GM23248 (cell line): ENCODE data around the gene FHDC1. TPM values are rescaled to one million over a fixed set of nuclear protein-coding genes. Genes with fewer than 3 reads are reported as not detected.

Experiments
- DNase-seq: peaks from one replicate; pipeline ENCODE4 v3.0.0-alpha.2; 2015
- H2AFZ ChIP-seq: fragments of 200-600 bp; sonication (generic); 2 replicates; pipeline ENCODE4 v1.6.1; 2016; ENCODE audit warnings: antibody characterized with exemption
- H3F3A ChIP-seq: fragments of 200-600 bp; sonication (generic); 2 replicates; pipeline ENCODE4 v1.6.1; 2016; ENCODE audit warnings: mild to moderate bottlenecking, antibody characterized with exemption, mixed run types; ENCODE audit not compliant: insufficient read depth
- H3K27ac ChIP-seq: fragments of 200-600 bp; sonication (generic); 2 replicates; pipeline ENCODE4 v1.5.1; 2016; ENCODE audit warnings: mild to moderate bottlenecking
- H3K27me3 ChIP-seq: fragments of 200-600 bp; sonication (generic); replicated peaks from 2 replicates; pipeline ENCODE4 v1.6.1; 2016; ENCODE audit warnings: mild to moderate bottlenecking; ENCODE audit not compliant: insufficient read depth
- H3K36me3 ChIP-seq: fragments of 200-600 bp; sonication (generic); 2 replicates; pipeline ENCODE4 v1.6.1; 2016; ENCODE audit warnings: low read depth, mild to moderate bottlenecking
- H3K4me1 ChIP-seq: fragments of 200-600 bp; sonication (generic); 2 replicates; pipeline ENCODE4 v1.6.1; 2016; ENCODE audit warnings: mild to moderate bottlenecking; ENCODE audit not compliant: insufficient read depth
- H3K4me2 ChIP-seq: fragments of 200-600 bp; sonication (generic); one replicate; pipeline ENCODE4 v1.6.1; 2016; ENCODE audit warnings: mild to moderate bottlenecking; ENCODE audit not compliant: unreplicated experiment
- H3K4me3 ChIP-seq: fragments of 200-600 bp; sonication (generic); 2 replicates; pipeline ENCODE4 v1.5.1; 2016; ENCODE audit warnings: mild to moderate bottlenecking
- H3K79me2 ChIP-seq: fragments of 200-600 bp; sonication (generic); 2 replicates; pipeline ENCODE4 v1.6.1; 2016; ENCODE audit warnings: mild to moderate bottlenecking; ENCODE audit not compliant: insufficient read depth
- H3K9ac ChIP-seq: fragments of 200-600 bp; sonication (generic); 2 replicates; pipeline ENCODE4 v1.6.1; 2016; ENCODE audit warnings: mild to moderate bottlenecking
- H3K9me2 ChIP-seq: fragments of 200-600 bp; sonication (generic); 2 replicates; pipeline ENCODE4 v1.6.1; 2016; ENCODE audit warnings: mixed run types, mild to moderate bottlenecking, moderate library complexity; ENCODE audit not compliant: insufficient read depth
- H3K9me3 ChIP-seq: fragments of 200-600 bp; sonication (generic); one replicate; pipeline ENCODE4 v1.6.1; 2017; ENCODE audit warnings: low read depth
- H4K20me1 ChIP-seq: fragments of 200-600 bp; sonication (generic); 2 replicates; pipeline ENCODE4 v1.6.0; 2016; ENCODE audit not compliant: insufficient read depth
- EZH2 ChIP-seq: fragments of 200-600 bp; sonication (generic); IDR thresholded peaks from 2 replicates; pipeline ENCODE4 v1.6.1; 2018; ENCODE audit warnings: antibody characterized with exemption, mild to moderate bottlenecking; ENCODE audit not compliant: insufficient read depth, poor library complexity, severe bottlenecking
- EZH2phosphoT487 ChIP-seq: fragments of 200-600 bp; sonication (generic); IDR thresholded peaks from 2 replicates; pipeline ENCODE4 v1.6.1; 2018; ENCODE audit warnings: antibody characterized with exemption, moderate library complexity, mild to moderate bottlenecking, low read depth; ENCODE audit not compliant: insufficient read depth
- WGBS, 2 experiments: methylation state at CpG; one replicate each; pipeline ENCODE4 v1.1.6; 2015 to 2017; ENCODE audit warnings: low lambda C conversion rate in 2 of 2, low coverage in 1 of 2; ENCODE audit errors: missing lambda C conversion rate in 2 of 2; 5-methylcytosine and 5-hydroxymethylcytosine counted together
- in situ Hi-C: fragments of 300-500 bp; cut with MboI; formaldehyde crosslinking; loops from 2 replicates; pipeline ENCODE4 v1.15.0; 2020
- polyA plus RNA-seq: library from polyadenylated mRNA; unstranded; fragments of >200 nt; fragmentation: Nextera tagmentation; extraction: Ambion mirVana; gene quantifications from 2 replicates; pipeline ENCODE4 v1.2.1, GENCODE V29; 2016
- total RNA-seq: library from RNA; depleted of rRNA; stranded (reverse); fragments of >200 nt; shearing (Covaris generic); gene quantifications from 2 replicates; pipeline ENCODE4 v1.2.3, GENCODE V29; 2014

Gene FHDC1
- total and polyA plus RNA-seq, 2 experiments from 2014 or later = 0.22 to 0.51 TPM

- WGBS, 2 experiments = 81 to 90% methylated on average over 1 of the region's 1 CpG
- no peaks in the 10 kb centered on the region for H4K20me1 ChIP-seq
These were observed 18.6 kb downstream of the FHDC1 start for GRCh38 chr4:152954741-152955140.

DNA sequence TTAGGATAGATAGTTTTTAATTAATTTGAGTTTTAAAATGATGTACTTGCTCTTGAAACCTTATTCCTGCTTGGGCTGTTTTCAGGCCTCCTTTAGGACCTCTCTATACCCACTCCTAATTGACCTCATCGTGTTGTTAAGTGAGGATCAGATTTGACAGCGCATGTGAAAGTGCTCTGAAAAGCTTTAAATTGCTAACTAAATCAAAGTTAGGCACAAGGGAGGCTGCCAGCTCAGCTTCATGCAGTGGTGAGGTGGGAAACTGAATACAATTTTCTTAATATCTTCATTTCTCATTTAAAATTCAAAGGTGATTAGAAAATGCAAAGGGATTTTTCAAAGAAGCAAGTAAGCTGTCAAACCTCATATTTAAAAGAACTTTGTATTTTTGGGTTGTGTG is 20.0 kb downstream of the FHDC1 start:
- H3K9me3 ChIP-seq = no peaks in the 10 kb centered on the region
- H3K4me3 ChIP-seq = no peak overlapping the region
- TF ChIP-seq EZH2phosphoT487 = no peak
- TF ChIP-seq EZH2 = no peak
- WGBS, 2 experiments = 71 to 84% methylated on average over 2 of the region's 2 CpGs
- no peak overlapping the region for H3K4me2 ChIP-seq
- H2AFZ ChIP-seq = no peak overlapping the region
- in situ Hi-C loops = no loop called here
- H3K79me2 ChIP-seq = no peaks in the 10 kb centered on the region
- no peaks in the 10 kb centered on the region for H4K20me1 ChIP-seq
- H3K27me3 ChIP-seq = no peaks in the 10 kb centered on the region
- no peaks in the 10 kb centered on the region for H3F3A ChIP-seq
- H3K36me3 ChIP-seq = no peaks in the 10 kb centered on the region
- no peaks in the 10 kb centered on the region for H3K9me2 ChIP-seq
- DNase-seq = no peak
- no peak overlapping the region for H3K27ac ChIP-seq
- H3K4me1 ChIP-seq = no peaks in the 10 kb centered on the region
- H3K9ac ChIP-seq = no peak overlapping the region

More at GRCh38 chr4:152954741-152955140, 18.6 kb downstream of the FHDC1 start:
- Histone ChIP-seq H2AFZ (no peak overlapping the region), H3K27me3 (no peaks in the 10 kb centered on the region), H3K4me1 (no peaks in the 10 kb centered on the region), H3K36me3 (no peaks in the 10 kb centered on the region), H3K79me2 (no peaks in the 10 kb centered on the region), H3K9me2 (no peaks in the 10 kb centered on the region), H3K9me3 (no peaks in the 10 kb centered on the region), H3K9ac (no peak overlapping the region), H3F3A (no peaks in the 10 kb centered on the region), H3K4me3 (no peak overlapping the region), H3K27ac (no peak overlapping the region), H3K4me2 (no peak overlapping the region)
- no peak for TF ChIP-seq EZH2phosphoT487
- no peak for TF ChIP-seq EZH2
- in situ Hi-C loops = no loop called here
- DNase-seq = no peak

DNA sequence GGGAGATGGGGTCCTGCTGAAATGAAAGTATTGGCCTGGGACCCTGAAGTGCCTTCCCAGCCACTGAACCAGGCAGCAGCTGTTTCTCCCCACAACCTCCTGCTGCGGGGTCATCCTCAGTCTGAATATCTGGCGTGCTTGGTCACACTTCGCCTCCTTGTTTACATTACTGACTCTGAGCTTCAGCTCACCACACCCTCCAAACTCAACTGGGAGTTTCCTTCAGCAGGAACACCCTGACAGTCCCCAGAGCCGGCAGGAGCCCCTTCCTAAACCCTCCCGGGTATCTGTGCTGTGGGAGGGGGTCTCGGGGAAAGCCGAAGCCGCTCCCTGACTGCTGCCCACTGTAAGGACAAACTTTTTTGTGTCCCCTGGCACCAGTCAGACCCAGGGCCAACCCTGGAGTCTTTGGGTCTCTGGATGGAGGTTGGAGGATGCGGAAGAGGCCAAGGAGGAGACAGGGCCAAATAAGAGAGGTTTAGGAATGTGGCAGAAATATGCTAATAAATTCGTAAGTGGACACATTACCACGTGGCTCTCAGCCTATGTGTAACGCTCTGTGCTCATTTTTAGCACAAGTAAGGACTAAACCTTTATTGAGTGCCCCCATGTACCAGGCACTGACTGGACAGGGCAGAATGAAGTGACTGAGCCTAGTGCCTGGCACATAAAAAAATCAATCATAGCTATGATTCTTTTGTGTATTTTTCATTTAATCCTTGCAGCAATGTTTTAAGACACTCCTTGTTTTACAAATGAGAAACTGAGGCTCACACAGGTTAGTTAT is 20.7 kb downstream of the FHDC1 start:
- Histone ChIP-seq H4K20me1 (no peaks in the 10 kb centered on the region), H3K9me2 (no peaks in the 10 kb centered on the region), H3K4me1 (no peaks in the 10 kb centered on the region), H3F3A (no peaks in the 10 kb centered on the region), H3K79me2 (no peaks in the 10 kb centered on the region), H2AFZ (no peak overlapping the region), H3K27ac (no peak overlapping the region), H3K4me3 (no peak overlapping the region), H3K9me3 (no peaks in the 10 kb centered on the region), H3K4me2 (no peak overlapping the region), H3K36me3 (no peaks in the 10 kb centered on the region), H3K9ac (no peak overlapping the region), H3K27me3 (no peaks in the 10 kb centered on the region)
- no peak for DNase-seq
- TF ChIP-seq EZH2phosphoT487 = no peak
- 88 to 91% methylated on average over 12 of the region's 12 CpGs for WGBS, 2 experiments
- in situ Hi-C loops = no loop called here

DNA sequence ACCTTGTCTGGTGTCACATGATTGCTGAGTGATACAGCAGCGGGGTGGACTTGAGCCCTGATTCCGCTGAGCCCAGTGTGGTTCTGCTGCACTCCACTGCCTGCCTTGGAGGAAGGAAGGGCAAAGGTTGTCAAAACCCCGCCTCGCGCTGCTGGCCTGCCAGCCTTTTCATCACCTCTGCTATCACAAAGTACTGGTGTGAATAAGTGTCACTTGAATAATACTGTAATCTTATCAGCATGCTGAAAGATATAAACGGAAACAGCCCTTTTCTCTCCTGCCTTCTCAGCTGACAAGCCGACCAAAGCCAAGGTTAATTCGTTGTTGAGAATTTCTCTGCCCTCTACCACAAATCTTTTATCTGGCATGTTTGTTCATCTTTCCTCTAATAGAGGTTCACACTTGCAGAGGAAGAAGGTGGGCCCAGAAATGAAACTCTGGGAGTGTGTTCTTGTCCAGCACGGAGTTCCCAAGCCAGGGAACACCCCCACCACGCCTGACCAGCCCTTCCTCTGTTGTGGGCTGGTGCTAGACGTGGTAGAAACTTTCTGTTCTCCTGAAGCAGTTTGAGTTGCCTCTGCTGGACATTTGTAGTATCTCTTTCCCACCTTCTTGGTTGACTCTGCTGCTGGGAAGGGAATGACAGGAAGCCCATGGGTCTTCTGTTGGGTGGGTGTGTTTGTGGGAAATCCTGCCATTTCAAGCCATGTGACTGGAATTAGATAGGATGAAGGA is 21.5 kb downstream of the FHDC1 start:
- H3K4me1 ChIP-seq = no peaks in the 10 kb centered on the region
- no peaks in the 10 kb centered on the region for H3K36me3 ChIP-seq
- H2AFZ ChIP-seq = no peak overlapping the region
- H3K4me2 ChIP-seq = no peak overlapping the region
- no peak for DNase-seq
- WGBS, 2 experiments = 87 to 88% methylated on average over 11 of the region's 11 CpGs
- no peaks in the 10 kb centered on the region for H3K79me2 ChIP-seq
- no peak overlapping the region for H3K27ac ChIP-seq
- H3K9me3 ChIP-seq = no peaks in the 10 kb centered on the region
- no peak overlapping the region for H3K9ac ChIP-seq
- no peaks in the 10 kb centered on the region for H3F3A ChIP-seq
- H3K9me2 ChIP-seq = no peaks in the 10 kb centered on the region
- H4K20me1 ChIP-seq = no peaks in the 10 kb centered on the region
- TF ChIP-seq EZH2 (no peak), EZH2phosphoT487 (no peak)
- no peaks in the 10 kb centered on the region for H3K27me3 ChIP-seq
- H3K4me3 ChIP-seq = no peak overlapping the region
- in situ Hi-C loops = no loop called here
